GM18520 (cell line): ENCODE results near the gene CHKA.

ENCODE experiments used
- ATAC-seq: cut with Tn5 transposase; IDR thresholded peaks from one replicate; pipeline ENCODE4 v1.9.1; 2021; ENCODE audit not compliant: unreplicated experiment

Gene CHKA

DNA sequence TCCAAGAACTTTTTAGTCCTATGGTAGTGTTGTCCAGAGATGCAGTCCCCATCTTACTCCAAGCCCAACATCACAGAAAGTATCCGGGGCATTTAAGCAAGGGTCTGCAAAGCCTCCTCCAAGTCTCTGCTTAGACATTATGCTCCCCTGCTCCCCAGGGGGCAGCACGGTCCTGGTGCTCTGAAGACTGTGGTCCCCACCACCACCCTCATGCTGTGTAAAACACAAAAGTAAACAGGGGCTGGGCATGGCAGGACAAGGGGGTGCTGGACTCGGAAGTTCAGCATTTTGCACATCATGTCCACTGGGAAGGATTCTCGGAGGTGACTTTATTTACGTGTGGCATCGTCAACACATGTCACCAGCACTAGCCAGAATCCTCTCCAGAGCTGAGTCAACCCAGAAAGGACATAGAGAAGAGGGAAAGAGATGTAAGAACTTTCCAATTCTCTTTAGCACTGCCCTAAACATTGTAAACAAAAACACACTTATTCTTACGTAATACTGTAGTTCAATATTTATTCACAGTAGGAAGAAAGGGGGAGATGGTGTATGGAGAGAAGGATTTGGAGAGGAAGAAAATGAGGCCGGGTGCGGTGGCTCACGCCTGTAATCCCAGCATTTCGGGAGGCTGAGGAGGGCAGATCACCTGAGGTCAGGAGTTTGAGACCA lies 44.7 kb downstream of the CHKA start:
- ATAC-seq: no peak

GRCh38 chr11:68074584-68075352 lies 46.4 kb downstream of the CHKA start:
- ATAC-seq: no peak

- ATAC-seq: no peak
Measured at GRCh38 chr11:68071281-68072048, 49.7 kb downstream of the CHKA start.

DNA sequence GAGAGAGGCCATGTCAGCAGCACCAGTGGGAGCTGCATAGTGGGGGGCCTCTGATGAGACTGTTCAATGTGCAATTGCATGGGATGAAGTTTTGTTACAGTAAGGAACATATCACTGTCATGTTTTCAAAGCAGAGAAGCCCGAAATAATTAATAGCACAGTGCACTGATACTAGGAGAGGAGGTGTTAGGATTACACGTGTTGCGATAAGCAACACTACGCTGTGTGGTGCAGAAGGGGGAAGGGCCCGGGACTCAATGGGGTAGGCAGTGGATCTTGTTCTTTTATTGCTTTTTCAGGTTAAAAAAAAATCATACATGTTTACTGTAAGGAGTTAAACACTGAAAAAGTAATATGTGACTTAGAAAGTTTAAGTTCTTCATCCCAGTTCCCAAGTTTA lies 53.2 kb downstream of the CHKA start:
- ATAC-seq: no peak

- ATAC-seq: no peak
Measured at GRCh38 chr11:68066742-68067141, 54.4 kb downstream of the CHKA start.

- no peak for ATAC-seq
Measured at GRCh38 chr11:68065841-68066240, 55.3 kb downstream of the CHKA start.

GRCh38 chr11:68064926-68065325 lies 56.3 kb downstream of the CHKA start:
- ATAC-seq: no peak

- ATAC-seq: no peak
Measured at GRCh38 chr11:68061508-68061907, 59.7 kb downstream of the CHKA start.

- no peak for ATAC-seq
Measured at GRCh38 chr11:68057807-68058206, 63.4 kb downstream of the CHKA start.

DNA sequence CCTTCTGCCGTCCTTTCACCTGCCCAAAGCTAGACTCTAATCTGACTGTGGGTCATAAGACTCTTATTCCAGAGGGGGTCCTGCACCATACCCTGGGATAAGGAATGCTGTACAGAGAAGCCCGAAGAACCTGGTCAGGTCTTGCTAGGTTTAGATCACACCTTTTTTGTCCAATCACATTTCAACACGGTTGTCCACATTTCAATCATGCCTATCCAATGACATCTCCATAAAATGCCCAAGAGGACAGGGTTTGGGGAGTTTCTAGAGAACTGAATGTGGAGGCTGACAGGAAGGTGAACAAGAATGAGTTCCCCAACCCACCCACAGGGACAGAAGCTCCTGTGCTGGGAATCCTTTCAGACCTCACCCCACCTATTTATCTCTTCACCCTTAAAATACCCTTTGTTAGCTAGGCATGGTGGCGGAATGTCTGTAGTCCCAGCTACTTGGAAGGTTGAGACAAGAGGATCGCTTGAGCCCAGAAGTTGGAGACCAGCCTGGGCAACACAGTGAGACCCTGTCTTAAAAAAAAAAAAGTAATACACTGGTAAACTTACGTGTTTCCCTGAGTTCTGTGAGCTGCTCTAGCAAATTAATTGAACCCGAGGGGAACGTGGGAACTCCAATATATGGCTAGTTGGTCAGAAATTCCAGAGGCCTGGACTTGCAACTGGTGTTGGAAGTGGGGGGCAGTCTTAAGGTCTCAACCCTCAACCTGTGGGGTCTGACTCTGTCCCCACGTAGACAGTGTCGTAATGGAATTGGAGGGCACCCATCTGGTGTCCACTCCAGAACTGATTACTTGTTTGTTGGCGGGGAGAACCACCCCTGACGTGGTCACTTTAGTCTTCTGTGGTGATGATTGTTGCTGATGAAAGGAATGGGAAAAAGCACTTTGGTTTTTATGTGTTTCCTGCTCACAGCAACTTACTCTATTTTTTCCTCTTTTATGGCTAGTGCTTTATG lies 64.6 kb downstream of the CHKA start:
- no peak for ATAC-seq

- no peak for ATAC-seq
Measured at GRCh38 chr11:68053981-68054812, 67.0 kb downstream of the CHKA start.

- no peak for ATAC-seq
Measured at GRCh38 chr11:68053117-68053516, 68.1 kb downstream of the CHKA start.

DNA sequence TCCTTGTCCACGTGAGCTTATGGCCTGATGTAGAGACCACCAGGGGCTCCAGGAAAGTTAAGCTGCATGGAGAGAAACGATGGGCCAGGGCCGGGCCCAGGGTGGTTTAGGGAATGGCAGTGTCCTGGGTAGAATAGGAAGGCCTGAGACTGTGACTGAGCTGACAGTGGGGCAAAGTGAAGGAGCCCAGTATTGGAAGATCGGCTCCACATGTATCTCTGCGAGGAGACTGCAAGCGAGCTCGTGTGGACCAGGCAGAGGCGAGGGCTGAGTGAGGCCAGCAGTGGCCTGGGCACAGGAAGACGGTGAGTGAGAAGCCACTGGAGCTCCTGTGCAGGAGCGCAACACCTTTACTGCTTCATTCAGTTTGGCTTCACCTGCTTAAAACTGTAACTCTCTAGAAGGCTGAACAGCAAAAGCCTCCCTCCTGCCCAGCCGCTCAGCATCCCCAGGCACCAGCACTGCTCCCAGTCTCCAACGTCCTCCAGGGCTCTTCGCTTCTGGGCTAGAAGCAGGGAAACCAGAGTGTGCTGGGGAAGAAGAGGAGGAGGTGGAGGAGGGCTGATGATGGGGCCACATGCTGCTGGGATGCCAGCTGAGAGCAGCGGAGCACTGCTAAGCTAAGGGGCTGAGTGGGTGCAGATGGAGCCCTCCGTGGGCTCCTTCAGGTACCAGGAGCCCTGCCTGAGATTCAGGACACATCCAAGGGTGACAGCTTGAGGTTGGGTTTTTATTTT lies 68.9 kb downstream of the CHKA start:
- no peak for ATAC-seq

DNA sequence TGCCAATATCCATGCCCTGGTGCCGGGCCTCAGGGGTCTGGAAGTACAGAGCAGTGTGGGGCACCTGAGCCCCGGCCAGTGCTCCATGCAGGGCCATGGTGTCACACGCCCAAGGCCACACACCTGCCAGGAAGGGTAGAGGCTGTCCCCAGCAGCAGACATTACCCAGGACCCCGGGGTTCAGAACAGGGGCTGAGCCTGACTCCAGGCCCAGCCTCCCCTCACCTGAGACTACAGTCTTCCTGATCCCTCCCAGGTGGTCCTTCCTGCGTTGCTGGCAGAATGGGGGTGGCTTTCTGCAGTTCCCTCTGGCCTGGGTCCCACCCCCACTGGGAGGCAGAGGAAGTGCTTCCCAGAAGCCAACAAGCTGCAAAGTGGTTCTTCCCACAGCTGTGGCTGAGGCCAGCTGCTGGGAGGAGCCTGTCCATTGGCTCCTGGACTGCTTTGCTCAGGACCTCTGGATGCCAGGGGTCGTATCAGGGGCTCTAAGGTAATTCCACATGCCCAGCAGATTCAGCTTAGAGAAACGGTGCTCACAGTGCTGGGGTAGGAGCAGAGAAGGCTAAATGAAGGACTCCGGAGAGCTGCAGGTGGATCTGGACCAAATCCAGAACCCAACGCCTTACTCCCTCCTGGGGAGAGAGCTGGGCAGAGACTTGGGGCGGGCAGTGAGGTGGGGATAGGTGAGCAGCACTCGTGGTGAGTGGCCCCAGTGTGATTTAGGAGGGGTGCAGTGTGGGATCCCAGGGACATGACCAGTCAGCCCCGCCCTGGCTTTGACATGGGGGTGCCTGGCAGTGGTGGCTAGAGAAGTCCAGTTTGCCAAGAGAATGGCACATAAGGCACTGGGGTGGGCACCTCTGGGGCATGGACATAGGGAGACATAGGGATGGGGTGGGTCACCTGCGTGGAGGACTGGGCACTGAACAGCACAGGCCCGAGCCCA lies 69.7 kb downstream of the CHKA start:
- ATAC-seq: no peak

DNA sequence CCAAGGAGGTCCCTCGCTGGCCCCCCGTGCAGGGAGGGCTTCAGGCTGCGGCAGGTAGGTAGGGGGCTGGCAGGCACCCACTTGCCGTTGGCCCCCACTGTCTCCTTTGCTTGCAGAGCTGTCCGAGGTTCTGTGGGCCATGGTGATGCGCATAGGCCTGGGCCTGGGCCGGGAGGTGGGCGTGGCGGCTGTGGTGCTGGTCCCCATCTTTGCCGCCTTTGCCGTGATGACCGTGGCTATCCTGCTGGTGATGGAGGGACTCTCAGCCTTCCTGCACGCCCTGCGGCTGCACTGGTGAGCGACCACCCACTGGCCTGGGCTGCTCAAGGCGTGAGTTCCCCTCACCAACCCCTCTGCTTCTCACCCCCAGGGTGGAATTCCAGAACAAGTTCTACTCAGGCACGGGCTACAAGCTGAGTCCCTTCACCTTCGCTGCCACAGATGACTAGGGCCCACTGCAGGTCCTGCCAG lies 70.8 kb downstream of the CHKA start:
- ATAC-seq: no peak

GRCh38 chr11:68049509-68050370 lies 71.4 kb downstream of the CHKA start:
- no peak for ATAC-seq
